K562 treated with DMSO at 1 percent for 48 hours (cell line): Measurements from ENCODE around the gene REEP2. TPM values are rescaled to one million over a fixed set of nuclear protein-coding genes. Genes with fewer than 3 reads are reported as not detected.

Experiments used
- total RNA-seq: library from RNA; unstranded; fragments of 300-600 nt; gene quantifications from 2 replicates; pipeline ENCODE4 v1.2.3, GENCODE V29; 2022; ENCODE audit warnings: low replicate concordance; ENCODE audit errors: extremely low read depth

The REEP2 gene
- total RNA-seq, result not detected in 2 replicates

GRCh38 chr5:138438724-138439476, at the start of gene REEP2:
REEP2 (plus strand) TSS chr5:138439057; CDS start chr5:138439209, 152 bp downstream.

GRCh38 chr5:138465261-138466124, 26.6 kb downstream of the REEP2 start, which contains the start of gene EGR1:
EGR1 (plus strand) TSS chr5:138465479; CDS start chr5:138465762, 283 bp downstream.

Other genes starting within 250 kb of the REEP2 start
- gene CDC23, start 225.7 kb upstream of the REEP2 start, total RNA-seq, result not detected in 2 replicates
- gene GFRA3, start 164.4 kb upstream of the REEP2 start, total RNA-seq, result not detected in 2 replicates
- gene CDC25C, start 107.3 kb upstream of the REEP2 start, total RNA-seq, result not detected in 2 replicates
- gene FAM53C, start 100.8 kb upstream of the REEP2 start, total RNA-seq, result not detected in 2 replicates
- 101 TPM in 1 of 2 replicates, not detected in the other for gene KDM3B, start 86.4 kb upstream of the REEP2 start, total RNA-seq
- not detected in 2 replicates for gene EGR1, start 26.4 kb downstream of the REEP2 start, total RNA-seq
- gene ETF1, start 104.2 kb downstream of the REEP2 start, total RNA-seq, result not detected in 2 replicates
- gene HSPA9, start 136.3 kb downstream of the REEP2 start, total RNA-seq, result 456 TPM in 1 of 2 replicates, not detected in the other